Measurements from ENCODE around the gene H1-8.

The H1-8 gene

GRCh38 chr3:129567939-129568338, 25.0 kb downstream of the H1-8 start:
- no peak overlapping the region for H3K4me3 ChIP-seq (ENCODE audit: low read depth, low read length)
- no peak for TF ChIP-seq CTCF (IDR thresholded peaks at IDR 0.05; ENCODE audit: insufficient read depth, low read depth, low read length, missing control alignments)
- no peak for DNase-seq (ENCODE audit: low read depth)

DNA sequence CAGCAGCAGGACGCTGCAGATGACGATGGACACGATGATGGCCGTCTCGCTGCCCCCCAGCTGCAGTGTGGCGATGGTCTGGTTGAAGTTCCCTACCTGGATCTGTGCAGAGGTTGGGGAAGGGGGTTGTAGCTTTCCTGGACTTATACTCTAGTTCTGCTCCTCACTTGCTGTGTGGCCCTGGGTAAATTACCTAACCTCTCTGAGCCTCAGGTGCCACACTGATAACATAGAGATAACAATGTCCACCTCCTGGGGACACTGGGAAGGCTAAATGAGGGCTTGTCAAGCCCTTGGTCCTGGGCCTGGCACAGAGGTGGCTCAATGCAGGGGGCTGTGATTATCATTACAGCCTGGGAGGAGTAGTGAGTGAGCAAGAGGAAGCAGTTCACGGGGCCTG, 26.9 kb downstream of the H1-8 start:
- H3K4me3 ChIP-seq (ENCODE audit: low read depth, low read length): no peak overlapping the region
- TF ChIP-seq CTCF (IDR thresholded peaks at IDR 0.05; ENCODE audit: insufficient read depth, low read depth, low read length, missing control alignments): no peak
- no peak for DNase-seq (ENCODE audit: low read depth)

DNA sequence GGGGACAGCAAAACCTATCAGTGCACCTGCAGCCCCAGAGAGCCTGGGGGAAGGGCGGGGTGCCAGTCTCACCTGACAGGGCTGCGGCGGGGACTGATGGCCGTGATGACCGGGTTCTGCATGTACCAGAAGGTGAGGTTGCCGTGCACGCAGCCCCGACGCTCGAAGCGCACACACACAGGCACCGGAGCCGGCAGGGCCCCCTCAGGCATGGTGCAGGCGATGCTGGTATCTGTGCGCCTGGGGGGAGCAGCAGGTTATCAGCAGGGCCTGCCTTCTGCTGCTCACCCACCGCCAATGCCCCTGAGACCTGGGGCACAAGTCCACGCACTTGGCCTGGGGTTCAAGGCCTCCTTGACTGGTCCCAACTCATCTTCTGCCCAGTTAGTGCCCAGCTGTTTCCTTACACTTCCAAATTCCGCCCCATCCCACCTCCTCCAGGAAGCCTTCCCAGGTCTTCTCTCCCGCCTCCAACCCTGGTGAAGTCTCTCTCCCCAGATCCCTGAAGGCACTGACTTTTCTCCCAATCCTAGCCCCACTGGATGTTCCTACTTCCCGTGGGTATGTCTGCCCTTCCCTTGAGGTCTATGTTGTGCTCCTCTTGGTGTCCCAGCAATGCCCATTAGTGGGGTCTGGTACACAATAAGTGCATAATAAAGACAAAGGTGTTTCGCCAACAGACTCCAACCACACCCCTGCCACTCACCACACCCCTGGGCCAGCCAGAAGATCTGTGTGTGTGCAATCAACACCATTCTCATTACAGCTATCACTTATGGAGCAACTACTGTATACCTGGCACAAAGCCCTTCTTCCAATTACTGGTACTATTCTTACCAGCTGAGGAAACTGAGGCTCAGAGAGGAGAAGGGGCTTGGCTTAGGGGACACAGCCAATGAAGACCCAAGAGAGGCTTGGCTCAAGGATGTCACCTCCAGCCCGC, 28.9 kb downstream of the H1-8 start:
- no peak for TF ChIP-seq CTCF (IDR thresholded peaks at IDR 0.05; ENCODE audit: insufficient read depth, low read depth, low read length, missing control alignments)
- no peak for DNase-seq (ENCODE audit: low read depth)
- no peak overlapping the region for H3K4me3 ChIP-seq (ENCODE audit: low read depth, low read length)

GRCh38 chr3:129572603-129573002, 29.6 kb downstream of the H1-8 start:
- no peak overlapping the region for H3K4me3 ChIP-seq (ENCODE audit: low read depth, low read length)
- no peak for TF ChIP-seq CTCF (IDR thresholded peaks at IDR 0.05; ENCODE audit: insufficient read depth, low read depth, low read length, missing control alignments)
- no peak for DNase-seq (ENCODE audit: low read depth)

DNA sequence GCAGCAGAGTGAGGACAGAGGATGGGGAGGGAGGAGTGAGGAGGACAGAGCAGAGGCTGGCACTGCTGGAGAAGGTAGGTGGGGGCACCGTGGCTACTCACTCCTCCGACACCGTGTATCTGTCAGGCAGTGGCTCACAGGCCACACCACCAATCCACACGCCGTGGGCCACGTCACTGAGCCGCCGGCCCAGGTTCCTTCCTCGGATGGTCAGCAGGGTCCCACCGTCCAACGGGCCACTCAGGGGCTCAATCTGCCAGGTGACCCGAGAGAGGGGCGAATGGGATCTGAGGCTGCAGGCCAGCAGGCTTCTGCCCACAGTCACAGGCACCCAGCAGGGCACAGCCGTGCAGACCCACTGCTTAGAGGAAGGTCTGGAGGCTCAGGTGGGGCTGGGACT, 30.5 kb downstream of the H1-8 start:
- no peak for TF ChIP-seq CTCF (IDR thresholded peaks at IDR 0.05; ENCODE audit: insufficient read depth, low read depth, low read length, missing control alignments)
- DNase-seq (ENCODE audit: low read depth): no peak
- no peak overlapping the region for H3K4me3 ChIP-seq (ENCODE audit: low read depth, low read length)

DNA sequence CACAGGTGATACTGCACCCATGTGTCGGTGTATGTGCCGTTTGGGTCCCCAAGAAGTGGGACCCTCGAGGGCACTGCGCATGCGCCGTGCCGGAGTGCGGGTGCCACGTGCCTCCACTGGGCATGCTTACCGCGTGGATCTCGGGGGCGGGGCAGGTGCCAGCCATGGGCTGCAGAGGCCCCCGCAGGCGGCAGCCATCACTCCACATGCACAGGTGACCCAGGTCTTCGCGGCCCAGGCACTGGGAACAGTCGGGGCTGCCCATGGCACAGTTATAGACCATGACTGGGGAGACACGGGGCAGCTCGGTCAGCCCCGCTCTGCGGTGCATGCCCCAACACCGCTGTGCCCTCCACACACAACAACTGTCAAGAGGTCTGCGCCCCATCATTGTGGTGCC, 31.2 kb downstream of the H1-8 start:
- no peak overlapping the region for H3K4me3 ChIP-seq (ENCODE audit: low read depth, low read length)
- DNase-seq (ENCODE audit: low read depth): no peak
- TF ChIP-seq CTCF (IDR thresholded peaks at IDR 0.05; ENCODE audit: insufficient read depth, low read depth, low read length, missing control alignments): no peak

All from GM12865 (cell line).